SK-N-MC (cell line): ENCODE results near the gene MRPS23.

Experiments used
- EZH2 ChIP-seq: fragments of 200-600 bp; sonication (generic); IDR thresholded peaks from one replicate; pipeline ENCODE4 v1.6.1; 2017; ENCODE audit warnings: antibody characterized with exemption
- POLR2AphosphoS5 ChIP-seq: IDR thresholded peaks from 2 replicates; pipeline ENCODE4 v1.6.1; 2012; ENCODE audit warnings: mild to moderate bottlenecking, low read depth, low read length, borderline replicate concordance

- TF ChIP-seq POLR2AphosphoS5 (no peak), EZH2 (no peak)
Measured at GRCh38 chr17:57890857-57891232, 41.0 kb upstream of the MRPS23 start.
